Parathyroid adenoma (tissue), 2 donors: ENCODE data around the gene KCNT1.

Experiments used
- H2AFZ ChIP-seq: fragments of 300-600 bp; sonication (generic); one replicate; pipeline ENCODE4 v1.7.0; 2017; ENCODE audit warnings: antibody characterized with exemption, mild to moderate bottlenecking
- H3K27ac ChIP-seq: fragments of 300-600 bp; sonication (generic); one replicate; pipeline ENCODE4 v1.7.0; 2017
- H3K27me3 ChIP-seq: fragments of 300-600 bp; sonication (generic); one replicate; pipeline ENCODE4 v1.7.0; 2017; ENCODE audit warnings: low read length; ENCODE audit not compliant: control insufficient read depth, insufficient read depth
- H3K36me3 ChIP-seq: fragments of 300-600 bp; sonication (generic); one replicate; pipeline ENCODE4 v1.7.0; 2017; ENCODE audit warnings: low read length; ENCODE audit not compliant: control insufficient read depth, insufficient read depth
- H3K4me1 ChIP-seq: fragments of 300-600 bp; sonication (generic); one replicate; pipeline ENCODE4 v1.7.0; 2017; ENCODE audit warnings: control low read depth
- H3K4me2 ChIP-seq: fragments of 300-600 bp; sonication (generic); one replicate; pipeline ENCODE4 v1.7.0; 2017; ENCODE audit warnings: low read length
- H3K4me3 ChIP-seq: fragments of 300-600 bp; sonication (generic); one replicate; pipeline ENCODE4 v1.7.0; 2017; ENCODE audit warnings: low read depth, low read length
- H3K79me2 ChIP-seq: fragments of 300-600 bp; sonication (generic); one replicate; pipeline ENCODE4 v1.7.0; 2017; ENCODE audit warnings: control low read depth
- H3K9ac ChIP-seq: fragments of 300-600 bp; sonication (generic); one replicate; pipeline ENCODE4 v1.7.0; 2017; ENCODE audit warnings: mild to moderate bottlenecking
- H3K9me3 ChIP-seq: fragments of 300-600 bp; sonication (generic); one replicate; pipeline ENCODE4 v1.7.0; 2017; ENCODE audit warnings: low read length; ENCODE audit not compliant: control insufficient read depth
- TF ChIP-seq, protein P1 (sequence below): fragments of 300-600 bp; sonication (generic); IDR thresholded peaks from one replicate; pipeline ENCODE4 v1.7.0; 2017; ENCODE audit warnings: antibody characterized with exemption, mild to moderate bottlenecking
- donor health status: primary hyperparathyroidism.

Gene KCNT1

GRCh38 chr9:135783540-135784245 lies 81.7 kb downstream of the KCNT1 start:
- H3K27ac ChIP-seq, result no peak overlapping the region
- no peak overlapping the region for H3K4me3 ChIP-seq
- no peak overlapping the region for H3K9ac ChIP-seq
- TF ChIP-seq, protein P1, sequence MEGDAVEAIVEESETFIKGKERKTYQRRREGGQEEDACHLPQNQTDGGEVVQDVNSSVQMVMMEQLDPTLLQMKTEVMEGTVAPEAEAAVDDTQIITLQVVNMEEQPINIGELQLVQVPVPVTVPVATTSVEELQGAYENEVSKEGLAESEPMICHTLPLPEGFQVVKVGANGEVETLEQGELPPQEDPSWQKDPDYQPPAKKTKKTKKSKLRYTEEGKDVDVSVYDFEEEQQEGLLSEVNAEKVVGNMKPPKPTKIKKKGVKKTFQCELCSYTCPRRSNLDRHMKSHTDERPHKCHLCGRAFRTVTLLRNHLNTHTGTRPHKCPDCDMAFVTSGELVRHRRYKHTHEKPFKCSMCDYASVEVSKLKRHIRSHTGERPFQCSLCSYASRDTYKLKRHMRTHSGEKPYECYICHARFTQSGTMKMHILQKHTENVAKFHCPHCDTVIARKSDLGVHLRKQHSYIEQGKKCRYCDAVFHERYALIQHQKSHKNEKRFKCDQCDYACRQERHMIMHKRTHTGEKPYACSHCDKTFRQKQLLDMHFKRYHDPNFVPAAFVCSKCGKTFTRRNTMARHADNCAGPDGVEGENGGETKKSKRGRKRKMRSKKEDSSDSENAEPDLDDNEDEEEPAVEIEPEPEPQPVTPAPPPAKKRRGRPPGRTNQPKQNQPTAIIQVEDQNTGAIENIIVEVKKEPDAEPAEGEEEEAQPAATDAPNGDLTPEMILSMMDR, result no peak
- no peak overlapping the region for H2AFZ ChIP-seq
- no peak overlapping the region for H3K4me2 ChIP-seq
- H3K9me3 ChIP-seq, result no peaks in the 10 kb centered on the region
- H3K36me3 ChIP-seq, result no peaks in the 10 kb centered on the region
- no peaks in the 10 kb centered on the region for H3K27me3 ChIP-seq
- no peaks in the 10 kb centered on the region for H3K4me1 ChIP-seq
- no peaks in the 10 kb centered on the region for H3K79me2 ChIP-seq

DNA sequence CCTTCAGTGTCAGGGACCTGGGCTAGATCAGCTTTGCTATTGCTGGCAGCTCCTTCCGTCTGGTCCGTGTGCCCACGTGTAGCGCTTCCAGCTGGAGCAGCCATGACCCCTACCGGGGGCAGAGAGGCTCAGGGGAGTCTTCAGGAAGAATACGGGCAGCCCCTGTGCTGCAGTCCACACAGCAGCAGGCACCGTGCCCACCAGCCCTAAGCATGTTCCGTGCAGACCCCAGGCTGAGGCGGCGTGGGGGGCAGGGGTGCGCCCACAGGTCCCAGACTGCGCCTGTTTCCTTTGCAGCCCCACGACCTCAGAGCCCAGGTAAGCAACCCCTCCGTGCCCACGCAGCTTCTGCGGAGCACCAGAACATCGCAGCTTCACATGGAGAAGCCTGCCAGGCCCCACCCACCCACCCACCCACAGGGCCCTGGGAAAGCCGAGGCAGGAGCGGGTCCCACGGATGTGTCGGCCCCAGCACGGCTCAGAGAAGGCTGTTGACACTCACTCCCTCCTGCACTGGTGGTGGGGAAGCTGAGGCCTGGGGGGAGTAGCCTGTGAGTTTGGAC lies 83.1 kb downstream of the KCNT1 start:
- no peak overlapping the region for H2AFZ ChIP-seq
- H3K27me3 ChIP-seq, result no peaks in the 10 kb centered on the region
- no peak overlapping the region for H3K4me2 ChIP-seq
- no peaks in the 10 kb centered on the region for H3K36me3 ChIP-seq
- no peaks in the 10 kb centered on the region for H3K79me2 ChIP-seq
- H3K4me1 ChIP-seq, result no peaks in the 10 kb centered on the region
- H3K4me3 ChIP-seq, result no peak overlapping the region
- no peaks in the 10 kb centered on the region for H3K9me3 ChIP-seq
- TF ChIP-seq, protein P1, result no peak
- H3K27ac ChIP-seq, result no peak overlapping the region
- no peak overlapping the region for H3K9ac ChIP-seq

DNA sequence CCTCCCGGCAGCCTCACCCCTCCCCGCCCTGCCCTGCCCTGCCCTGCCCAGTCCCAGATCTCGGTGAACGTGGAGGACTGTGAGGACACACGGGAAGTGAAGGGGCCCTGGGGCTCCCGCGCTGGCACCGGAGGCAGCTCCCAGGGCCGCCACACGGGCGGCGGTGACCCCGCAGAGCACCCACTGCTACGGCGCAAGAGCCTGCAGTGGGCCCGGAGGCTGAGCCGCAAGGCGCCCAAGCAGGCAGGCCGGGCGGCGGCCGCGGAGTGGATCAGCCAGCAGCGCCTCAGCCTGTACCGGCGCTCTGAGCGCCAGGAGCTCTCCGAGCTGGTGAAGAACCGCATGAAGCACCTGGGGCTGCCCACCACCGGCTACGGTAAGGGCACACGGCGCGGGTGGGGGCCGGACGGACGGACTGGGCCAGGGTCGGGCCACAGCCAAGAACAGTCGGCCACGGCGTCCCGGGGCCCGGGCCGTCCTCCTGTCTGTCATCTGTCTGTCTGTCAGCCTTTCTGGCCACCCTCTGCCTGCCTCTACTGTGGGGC lies 84.2 kb downstream of the KCNT1 start:
- no peaks in the 10 kb centered on the region for H3K4me1 ChIP-seq
- no peak overlapping the region for H3K9ac ChIP-seq
- no peaks in the 10 kb centered on the region for H3K79me2 ChIP-seq
- H3K4me3 ChIP-seq, result no peak overlapping the region
- H3K36me3 ChIP-seq, result no peaks in the 10 kb centered on the region
- TF ChIP-seq, protein P1, result no peak
- no peak overlapping the region for H2AFZ ChIP-seq
- H3K9me3 ChIP-seq, result no peaks in the 10 kb centered on the region
- no peaks in the 10 kb centered on the region for H3K27me3 ChIP-seq
- no peak overlapping the region for H3K27ac ChIP-seq
- H3K4me2 ChIP-seq, result no peak overlapping the region

- Histone ChIP-seq H3K4me1 (no peaks in the 10 kb centered on the region), H3K4me3 (no peak overlapping the region), H3K27ac (no peak overlapping the region), H3K27me3 (no peaks in the 10 kb centered on the region), H3K9ac (no peak overlapping the region), H3K4me2 (no peak overlapping the region), H3K79me2 (no peaks in the 10 kb centered on the region), H3K36me3 (no peaks in the 10 kb centered on the region), H3K9me3 (no peaks in the 10 kb centered on the region), H2AFZ (no peak overlapping the region)
- TF ChIP-seq, protein P1, result no peak
Measured at GRCh38 chr9:135787317-135787716, 85.3 kb downstream of the KCNT1 start.
